PC-3 (cell line): ENCODE measurements around the gene PIAS2. TPM values are rescaled to one million over a fixed set of nuclear protein-coding genes. Genes with fewer than 3 reads are reported as not detected.

Source experiments
- ATAC-seq: fragments of 200-7000 bp; cut with Tn5 transposase; 2 replicates; pipeline ENCODE4 v1.9.1; 2020; ENCODE audit warnings: mild to moderate bottlenecking, moderate library complexity
- BruUV-seq: library from RNA; stranded (reverse); fragments of 400-500 nt; replicated peaks from 2 replicates; lab custom pipeline; 2021; lab: Mats Ljungman, UMichigan
- CTCF ChIA-PET: fragments of 300-600 bp; sonication (Branson Sonifier 250); formaldehyde crosslinking; loops from one replicate; lab custom pipeline; 2022; ENCODE audit warnings: antibody characterized with exemption; lab: Charles Lee
- POLR2A ChIA-PET: fragments of 300-600 bp; sonication (Branson Sonifier 250); formaldehyde crosslinking; loops from one replicate; lab custom pipeline; 2022; ENCODE audit warnings: antibody characterized with exemption; ENCODE audit not compliant: unreplicated experiment; lab: Charles Lee
- DNase-seq: peaks from one replicate; pipeline ENCODE4 v3.0.0-alpha.2; 2015
- H2AFZ ChIP-seq: fragments of 300-600 bp; sonication (generic); 2 replicates; pipeline ENCODE4 v1.6.0; 2016; ENCODE audit warnings: antibody characterized with exemption, low read length
- H3F3A ChIP-seq: fragments of 300-600 bp; sonication (generic); one replicate; pipeline ENCODE4 v1.6.0; 2017; ENCODE audit warnings: antibody characterized with exemption, low read length, control low read depth, mild to moderate bottlenecking; ENCODE audit not compliant: unreplicated experiment
- H3K27ac ChIP-seq: fragments of 300-600 bp; sonication (generic); 2 replicates; pipeline ENCODE4 v1.5.1; 2016; ENCODE audit warnings: mild to moderate bottlenecking, low read length
- H3K27me3 ChIP-seq: fragments of 300-600 bp; sonication (generic); 2 replicates; pipeline ENCODE4 v1.6.1; 2016; ENCODE audit warnings: low read length, mixed read lengths
- H3K36me3 ChIP-seq: fragments of 300-600 bp; sonication (generic); 2 replicates; pipeline ENCODE4 v1.6.1; 2016; ENCODE audit warnings: low read depth, mixed run types, low read length, mixed read lengths
- H3K4me1 ChIP-seq: fragments of 300-600 bp; sonication (generic); 2 replicates; pipeline ENCODE4 v1.5.1; 2016; ENCODE audit warnings: low read length; ENCODE audit not compliant: insufficient read depth
- H3K4me2 ChIP-seq: fragments of 300-600 bp; sonication (generic); 2 replicates; pipeline ENCODE4 v1.6.0; 2016; ENCODE audit warnings: low read length
- H3K4me3 ChIP-seq: fragments of 300-600 bp; sonication (generic); 2 replicates; pipeline ENCODE4 v1.5.1; 2016; ENCODE audit warnings: mild to moderate bottlenecking, low read length, mixed read lengths
- H3K79me2 ChIP-seq: fragments of 300-600 bp; sonication (generic); 2 replicates; pipeline ENCODE4 v1.6.1; 2017; ENCODE audit warnings: low read length, mixed read lengths
- H3K9ac ChIP-seq: fragments of 300-600 bp; sonication (generic); 2 replicates; pipeline ENCODE4 v1.6.0; 2016; ENCODE audit warnings: mild to moderate bottlenecking, low read length
- H3K9me2 ChIP-seq: fragments of 300-600 bp; sonication (generic); replicated peaks from 2 replicates; pipeline ENCODE4 v1.6.1; 2016; ENCODE audit warnings: mixed run types, low read length, mixed read lengths
- H3K9me3 ChIP-seq: fragments of 300-600 bp; sonication (generic); 2 replicates; pipeline ENCODE4 v1.6.1; 2016; ENCODE audit warnings: low read length, mixed read lengths
- H4K20me1 ChIP-seq: fragments of 300-600 bp; sonication (generic); 2 replicates; pipeline ENCODE4 v1.6.1; 2016; ENCODE audit warnings: low read length, mixed read lengths
- CTCF ChIP-seq: fragments of 300-600 bp; sonication (generic); conservative IDR thresholded peaks from 2 replicates; pipeline ENCODE4 v1.5.1; 2017; ENCODE audit warnings: antibody characterized with exemption, low read depth, mild to moderate bottlenecking, low read length
- EZH2 ChIP-seq: fragments of 300-600 bp; sonication (generic); IDR thresholded peaks from one replicate; pipeline ENCODE4 v1.6.1; 2017; ENCODE audit warnings: antibody characterized with exemption, mild to moderate bottlenecking, low read length; ENCODE audit not compliant: unreplicated experiment
- EZH2phosphoT487 ChIP-seq: fragments of 300-600 bp; sonication (generic); IDR thresholded peaks from 2 replicates; pipeline ENCODE4 v1.6.1; 2018; ENCODE audit warnings: mild to moderate bottlenecking, antibody characterized with exemption, low read length, borderline replicate concordance
- intact Hi-C: fragments of 100-400 bp; cut with micrococcal nuclease; formaldehyde crosslinking; loops from 2 replicates; pipeline ENCODE4 v1.9.0; 2023
- total RNA-seq: library from RNA; depleted of rRNA; stranded (reverse); fragments of >200 nt; gene quantifications from 2 replicates; pipeline ENCODE4 v1.2.3, GENCODE V29; 2014

Gene PIAS2
- total RNA-seq, 1 experiment from 2014 or later: 13.5 TPM

- intact Hi-C loops: no loop called here
- Histone ChIP-seq H3K27ac (no peak overlapping the region), H3K36me3 (no peaks in the 10 kb centered on the region; the same call in 1 of the 2 replicates), H3K4me2 (no peak overlapping the region), H3K9me3 (no peaks in the 10 kb centered on the region), H3K9me2 (no peaks in the 10 kb centered on the region), H3K4me3 (no peak overlapping the region), H3K9ac (no peak overlapping the region), H3K79me2 (no peaks in the 10 kb centered on the region), H2AFZ (no peak overlapping the region), H3F3A (no peaks in the 10 kb centered on the region), H3K4me1 (no peaks in the 10 kb centered on the region), H4K20me1 (no peaks in the 10 kb centered on the region), H3K27me3 (no peaks in the 10 kb centered on the region)
- ChIA-PET POLR2A (no interaction called here), CTCF (no interaction called here)
- BruUV-seq: no TSS peak
- DNase-seq: no peak
- TF ChIP-seq EZH2phosphoT487 (no peak), EZH2 (no peak), CTCF (no peak)
- no peak for ATAC-seq
Measured at GRCh38 chr18:46829531-46829930, 87.8 kb downstream of the PIAS2 start.

GRCh38 chr18:46821856-46822711 is 95.2 kb downstream of the PIAS2 start:
- CTCF ChIA-PET: no interaction called here
- intact Hi-C loops: no loop called here
- no peaks in the 10 kb centered on the region for H3K4me1 ChIP-seq

More at GRCh38 chr18:46821856-46822711, 95.2 kb downstream of the PIAS2 start:
- BruUV-seq: no TSS peak
- ATAC-seq: no peak
- H2AFZ ChIP-seq: no peak overlapping the region
- DNase-seq: no peak
- no peak overlapping the region for H3K9ac ChIP-seq
- TF ChIP-seq EZH2phosphoT487 (no peak), CTCF (no peak), EZH2 (no peak)
- POLR2A ChIA-PET: no interaction called here
- H3F3A ChIP-seq: no peaks in the 10 kb centered on the region
- no peak overlapping the region for H3K4me2 ChIP-seq
- no peaks in the 10 kb centered on the region for H3K79me2 ChIP-seq
- no peak overlapping the region for H3K4me3 ChIP-seq
- H3K27ac ChIP-seq: no peak overlapping the region
- no peaks in the 10 kb centered on the region for H3K36me3 ChIP-seq
- H3K9me2 ChIP-seq: no peaks in the 10 kb centered on the region
- no peaks in the 10 kb centered on the region for H3K27me3 ChIP-seq
- H3K9me3 ChIP-seq: no peaks in the 10 kb centered on the region
- H4K20me1 ChIP-seq: no peaks in the 10 kb centered on the region
